Lower leg skin (tissue), 4 donors: ENCODE results near the gene PCGF3. TPM values are rescaled to one million over a fixed set of nuclear protein-coding genes. Genes with fewer than 3 reads are reported as not detected.

ENCODE experiments used
- DNase-seq, 2 donors: peaks; one replicate each; pipeline ENCODE4 v3.0.0-alpha.2; 2019; ENCODE audit warnings: low spot score in 2 of 2
- H3K4me3 ChIP-seq: fragments of 200-600 bp; sonication (generic); 2 replicates; pipeline ENCODE4 v1.5.1; 2017; ENCODE audit warnings: mild to moderate bottlenecking, low read depth; ENCODE audit not compliant: poor library complexity, severe bottlenecking
- POLR2A ChIP-seq, 2 donors: fragments of 450-650 bp; IDR thresholded peaks; one replicate each; pipeline ENCODE4 v1.6.1; 2016 to 2017; ENCODE audit warnings: antibody characterized with exemption in 2 of 2, mild to moderate bottlenecking in 1 of 2, moderate library complexity in 1 of 2
- WGBS, 2 donors: methylation state at CpG; one replicate each; pipeline ENCODE4 v1.1.5; 2018; 5-methylcytosine and 5-hydroxymethylcytosine counted together
- intact Hi-C: fragments of 100-400 bp; cut with DNase I; formaldehyde crosslinking; loops from one replicate; pipeline ENCODE4 v1.15.0; 2023; ENCODE audit warnings: low total_unique reads
- total RNA-seq, 4 donors: library from RNA; depleted of rRNA; stranded (reverse); fragments of >200 nt; gene quantifications; one replicate each; pipeline ENCODE4 v1.1.0, GENCODE V29; 2016
- TF ChIP-seq, protein P1 (sequence below), 3 donors: fragments of 450-650 bp; IDR thresholded peaks; one replicate each; pipeline ENCODE4 v1.5.1; 2016; ENCODE audit warnings: antibody characterized with exemption in 3 of 3, mild to moderate bottlenecking in 3 of 3, moderate library complexity in 2 of 3

PCGF3 gene
- total RNA-seq, 4 donors from 2014 or later: 55.2 to 102 (median 72.3) TPM

DNA sequence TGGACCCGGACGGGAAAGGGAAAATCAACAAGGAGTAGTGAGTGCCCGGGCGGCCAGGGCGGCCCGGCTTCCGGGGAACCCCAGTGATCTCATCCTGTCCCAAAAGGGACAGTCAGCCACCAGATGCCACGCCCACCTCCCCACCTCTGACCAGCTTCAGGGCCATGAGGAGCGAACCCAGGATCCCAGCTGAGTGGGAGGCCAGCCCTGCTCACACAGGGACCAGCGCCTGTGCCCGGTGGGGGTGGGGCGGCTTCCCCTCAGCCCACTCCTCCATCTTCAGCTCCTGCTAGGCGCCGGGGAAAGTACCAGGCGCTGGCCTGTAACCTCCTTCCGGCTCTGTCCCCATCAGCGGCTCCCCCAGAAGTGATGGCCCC is 25.1 kb upstream of the PCGF3 start:
- H3K4me3 ChIP-seq: no peak overlapping the region
- intact Hi-C loops: no loop called here
- TF ChIP-seq, protein P1, sequence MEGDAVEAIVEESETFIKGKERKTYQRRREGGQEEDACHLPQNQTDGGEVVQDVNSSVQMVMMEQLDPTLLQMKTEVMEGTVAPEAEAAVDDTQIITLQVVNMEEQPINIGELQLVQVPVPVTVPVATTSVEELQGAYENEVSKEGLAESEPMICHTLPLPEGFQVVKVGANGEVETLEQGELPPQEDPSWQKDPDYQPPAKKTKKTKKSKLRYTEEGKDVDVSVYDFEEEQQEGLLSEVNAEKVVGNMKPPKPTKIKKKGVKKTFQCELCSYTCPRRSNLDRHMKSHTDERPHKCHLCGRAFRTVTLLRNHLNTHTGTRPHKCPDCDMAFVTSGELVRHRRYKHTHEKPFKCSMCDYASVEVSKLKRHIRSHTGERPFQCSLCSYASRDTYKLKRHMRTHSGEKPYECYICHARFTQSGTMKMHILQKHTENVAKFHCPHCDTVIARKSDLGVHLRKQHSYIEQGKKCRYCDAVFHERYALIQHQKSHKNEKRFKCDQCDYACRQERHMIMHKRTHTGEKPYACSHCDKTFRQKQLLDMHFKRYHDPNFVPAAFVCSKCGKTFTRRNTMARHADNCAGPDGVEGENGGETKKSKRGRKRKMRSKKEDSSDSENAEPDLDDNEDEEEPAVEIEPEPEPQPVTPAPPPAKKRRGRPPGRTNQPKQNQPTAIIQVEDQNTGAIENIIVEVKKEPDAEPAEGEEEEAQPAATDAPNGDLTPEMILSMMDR (IDR thresholded peaks at IDR 0.05): no peak
- no peak for TF ChIP-seq POLR2A (IDR thresholded peaks at IDR 0.05)
- DNase-seq: peak in 1 of 2 donors; percentile 90
- WGBS, 2 donors: 50 to 85% methylated on average over 13 to 16 of the region's 17 CpGs

DNA sequence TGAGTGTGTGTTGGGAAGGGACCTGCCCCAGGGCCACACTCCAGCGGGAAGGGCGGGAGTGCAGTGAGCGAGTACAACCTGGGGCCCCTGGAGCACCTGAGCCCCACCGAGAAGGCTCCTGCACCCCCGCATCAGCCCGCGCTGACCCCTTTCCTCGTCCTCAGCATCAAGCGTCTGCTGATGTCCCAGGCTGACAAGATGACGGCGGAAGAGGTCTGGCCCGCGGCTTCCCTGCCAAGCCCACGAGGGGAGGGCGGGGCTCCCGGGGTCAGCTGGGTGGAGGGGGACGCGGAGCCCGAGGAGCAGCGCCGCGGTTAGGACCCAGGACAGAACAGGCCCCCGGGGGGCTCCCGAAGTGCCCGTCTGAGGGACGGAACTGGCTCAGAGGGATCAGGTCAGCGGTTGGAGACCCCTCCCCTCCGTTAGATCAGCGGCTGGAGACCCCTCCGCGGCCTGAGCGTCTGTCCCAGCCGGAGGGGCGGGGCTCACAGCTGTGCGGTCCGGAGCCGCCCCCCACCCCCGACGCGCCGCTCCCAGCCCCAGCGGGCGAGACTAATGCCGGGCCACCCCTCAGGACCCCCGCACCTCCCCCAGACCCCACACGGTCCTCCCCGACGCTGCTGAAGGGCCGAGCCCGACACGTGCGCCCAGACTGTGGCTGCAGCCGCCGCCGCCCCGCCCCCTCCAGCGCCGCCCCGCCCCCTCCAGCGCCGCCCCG is 24.5 kb upstream of the PCGF3 start:
- intact Hi-C loops: no loop called here
- 28% methylated on average over 16 of the region's 62 CpGs; no CpG with 5 or more reads in 1 of the 2 donors for WGBS, 2 donors
- H3K4me3 ChIP-seq: no peak overlapping the region
- DNase-seq: peak in 1 of 2 donors; percentile 96
- TF ChIP-seq POLR2A (IDR thresholded peaks at IDR 0.05): no peak
- TF ChIP-seq, protein P1 (IDR thresholded peaks at IDR 0.05): no peak

DNA sequence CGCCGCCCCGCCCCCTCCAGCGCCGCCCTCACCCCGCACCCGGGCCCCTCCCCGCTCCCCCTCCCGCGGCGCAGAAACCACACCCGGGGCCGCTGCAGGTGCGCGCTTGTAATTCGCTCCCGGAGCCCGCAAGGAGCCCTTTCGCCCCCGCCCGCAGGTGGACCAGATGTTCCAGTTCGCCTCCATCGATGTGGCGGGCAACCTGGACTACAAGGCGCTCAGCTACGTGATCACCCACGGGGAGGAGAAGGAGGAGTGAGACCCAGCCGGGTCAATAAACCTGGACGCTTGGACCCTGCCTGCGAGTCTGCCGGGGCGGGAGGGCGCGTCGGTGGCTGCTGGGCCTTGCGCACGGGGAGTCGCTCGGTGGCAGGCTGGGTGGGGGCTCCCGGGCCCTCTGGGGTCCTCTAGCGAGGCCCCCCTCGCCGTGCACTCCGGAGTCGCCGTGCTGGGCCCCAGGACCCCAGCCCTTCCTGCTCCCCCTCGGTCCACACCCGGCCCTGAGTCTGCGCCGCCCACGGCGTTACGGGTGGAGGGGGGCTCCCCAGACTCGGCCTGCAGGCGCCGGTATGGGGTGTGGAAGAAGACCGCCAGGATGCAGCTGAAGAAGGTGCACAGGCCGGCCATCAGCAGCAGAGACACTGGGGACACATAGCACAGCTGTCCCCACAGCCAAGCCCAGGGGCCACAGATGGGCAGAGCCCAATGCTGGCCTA is 23.7 kb upstream of the PCGF3 start:
- peak in 1 of 2 donors; percentile 92 for DNase-seq
- 48 to 78% methylated on average over 16 to 30 of the region's 58 CpGs for WGBS, 2 donors
- TF ChIP-seq POLR2A (IDR thresholded peaks at IDR 0.05): no peak
- H3K4me3 ChIP-seq: no peak overlapping the region
- intact Hi-C loops: no loop called here

DNA sequence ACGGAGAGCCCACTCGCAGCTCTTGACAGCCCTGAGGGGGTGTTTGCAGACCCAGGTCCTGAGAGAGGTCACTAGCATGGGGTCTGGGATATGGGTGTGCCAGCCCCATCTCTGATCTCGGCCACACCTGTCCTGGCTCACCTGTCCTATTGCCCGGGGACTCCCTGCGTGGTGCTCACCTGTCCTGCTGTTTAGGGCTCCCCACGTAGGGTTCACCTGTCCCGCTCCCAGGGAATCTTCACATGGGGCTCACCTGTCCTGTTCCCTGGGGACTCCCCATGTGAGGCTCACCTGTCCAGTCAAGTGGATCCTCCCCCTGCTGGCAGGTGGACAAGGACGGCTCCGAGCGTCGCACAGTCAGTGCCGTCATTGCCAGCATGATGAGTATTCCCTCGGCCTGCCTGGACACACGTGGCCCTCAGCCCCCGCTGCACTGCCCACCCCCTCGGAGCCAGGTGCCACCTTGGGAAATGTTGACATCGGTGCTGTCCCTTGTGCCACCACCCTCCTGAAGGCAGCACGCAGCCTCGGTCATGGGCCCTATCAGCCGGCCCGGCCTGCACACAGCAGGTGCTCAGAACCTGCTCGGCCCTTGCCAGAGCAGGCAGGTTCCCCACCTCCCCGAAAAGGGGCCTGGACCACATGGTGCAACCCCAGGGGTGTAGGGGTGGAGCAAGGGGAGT is 23.0 kb upstream of the PCGF3 start:
- no peak overlapping the region for H3K4me3 ChIP-seq
- WGBS, 2 donors: 83 to 85% methylated on average over 9 to 11 of the region's 23 CpGs
- TF ChIP-seq, protein P1 (IDR thresholded peaks at IDR 0.05): no peak
- TF ChIP-seq POLR2A (IDR thresholded peaks at IDR 0.05): no peak
- intact Hi-C loops: no loop called here
- peak in 1 of 2 donors; percentile 86 for DNase-seq

DNA sequence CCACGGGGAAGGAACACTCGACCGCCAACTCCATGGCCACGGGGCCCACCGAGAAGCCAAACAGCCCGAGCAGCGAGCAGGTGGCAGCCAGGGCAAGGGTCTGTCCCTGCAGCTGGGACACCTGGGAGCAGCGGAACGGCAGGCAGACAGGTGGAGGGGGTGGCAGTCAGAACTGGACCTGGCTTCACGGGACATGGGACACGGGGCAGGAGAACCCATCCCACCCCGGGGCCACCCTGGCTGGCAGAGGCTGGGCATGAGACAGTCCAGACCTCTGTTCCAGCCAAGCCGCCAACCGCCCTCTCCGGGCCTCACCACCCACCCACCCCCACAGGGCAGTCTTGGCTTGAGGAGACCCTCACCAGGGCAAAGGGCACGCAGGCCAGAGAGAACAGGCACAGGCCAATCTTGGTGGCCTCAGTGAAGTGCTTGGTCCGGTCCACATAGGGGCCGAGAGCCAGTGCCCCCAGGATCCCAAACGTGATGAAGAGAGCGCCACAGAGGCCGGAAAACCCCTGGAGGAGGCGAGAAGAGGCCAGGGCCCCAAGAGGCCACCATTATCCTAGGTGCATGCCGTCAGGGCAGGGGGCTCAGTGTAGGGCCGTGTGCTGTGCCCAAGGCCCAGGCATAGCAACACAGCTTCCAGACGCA is 22.3 kb upstream of the PCGF3 start:
- intact Hi-C loops: no loop called here
- no peak for TF ChIP-seq POLR2A (IDR thresholded peaks at IDR 0.05)
- TF ChIP-seq, protein P1 (IDR thresholded peaks at IDR 0.05): no peak
- no peak overlapping the region for H3K4me3 ChIP-seq
- WGBS, 2 donors: 69 to 75% methylated on average over 17 to 22 of the region's 25 CpGs
- DNase-seq: no peak
